HG03469 (cell line): ENCODE results near the gene CACNA2D3.

Source experiments
- ATAC-seq: cut with Tn5 transposase; IDR thresholded peaks from one replicate; pipeline ENCODE4 v1.9.1; 2021; ENCODE audit warnings: mild to moderate bottlenecking, moderate library complexity, moderate number of reproducible peaks; ENCODE audit not compliant: unreplicated experiment

Gene CACNA2D3

GRCh38 chr3:54556630-54557029 lies 434.3 kb downstream of the CACNA2D3 start:
- ATAC-seq: no peak

- ATAC-seq: no peak
Measured at GRCh38 chr3:54557538-54558428, 435.4 kb downstream of the CACNA2D3 start.

- ATAC-seq: no peak
Measured at GRCh38 chr3:54563501-54564200, 441.3 kb downstream of the CACNA2D3 start.

DNA sequence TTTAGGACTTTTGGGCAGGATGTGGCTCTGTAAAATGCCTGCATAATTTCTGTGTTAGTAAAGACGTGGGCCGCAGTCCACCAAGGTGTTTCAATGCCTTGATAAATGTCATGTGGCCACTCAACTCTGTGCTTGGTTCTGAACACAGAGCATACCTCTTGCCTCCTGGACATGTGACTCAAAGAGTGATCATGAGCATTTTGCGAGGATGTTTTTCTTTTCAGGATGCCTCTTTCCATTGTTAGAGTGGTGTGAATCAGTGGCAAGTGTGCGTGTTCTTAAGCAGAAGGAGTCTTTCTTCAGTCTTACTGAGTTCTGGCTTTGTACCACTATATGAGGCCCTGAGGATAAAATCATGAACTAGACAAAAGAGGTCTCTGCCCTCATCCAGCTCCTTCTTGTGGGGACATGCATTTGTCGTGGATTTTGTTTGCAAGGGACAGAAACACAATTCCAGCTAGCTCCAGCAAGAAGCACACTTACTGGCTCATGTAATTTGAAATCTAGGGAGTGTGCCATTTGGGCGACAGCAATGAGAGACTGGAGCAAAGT lies 442.1 kb downstream of the CACNA2D3 start:
- ATAC-seq: no peak

DNA sequence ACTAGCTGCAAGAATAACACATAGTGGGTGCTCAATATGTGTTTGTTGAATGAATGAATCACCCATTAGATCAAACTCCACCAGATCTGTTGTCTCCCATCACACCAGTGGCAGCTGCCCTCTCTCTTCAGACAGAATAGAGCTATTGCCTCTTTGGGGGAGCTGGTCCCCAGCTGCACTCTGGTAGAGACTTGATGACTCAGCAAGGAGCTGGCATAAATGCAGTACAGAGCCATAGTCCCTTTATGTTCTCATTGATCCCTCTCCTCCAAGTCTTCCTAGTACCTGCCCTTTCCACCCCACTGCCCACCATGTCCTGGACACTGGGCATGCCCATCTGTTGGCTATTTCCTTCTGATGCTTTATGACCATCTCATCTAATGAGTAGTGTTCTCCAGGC lies 443.6 kb downstream of the CACNA2D3 start:
- no peak for ATAC-seq

DNA sequence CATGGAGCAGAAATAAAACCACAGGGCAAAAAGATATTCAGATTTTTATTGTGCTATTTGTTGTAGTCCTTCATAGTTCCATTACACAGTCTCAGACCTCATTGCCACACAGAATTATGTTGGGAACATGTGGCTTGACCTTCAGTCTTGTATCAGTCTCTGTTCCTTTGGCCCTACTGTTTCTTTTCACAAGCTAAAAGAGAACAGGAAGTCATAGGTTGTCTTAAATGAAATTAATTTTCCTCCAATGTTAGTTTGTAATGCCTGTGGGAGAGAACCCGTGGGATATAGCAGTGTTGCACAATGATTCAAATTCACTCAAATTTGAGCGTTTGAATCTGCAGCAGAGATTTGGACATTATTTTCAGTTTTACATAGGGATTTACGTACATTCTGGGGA lies 445.6 kb downstream of the CACNA2D3 start:
- no peak for ATAC-seq

- ATAC-seq: no peak
Measured at GRCh38 chr3:54570008-54570407, 447.7 kb downstream of the CACNA2D3 start.

DNA sequence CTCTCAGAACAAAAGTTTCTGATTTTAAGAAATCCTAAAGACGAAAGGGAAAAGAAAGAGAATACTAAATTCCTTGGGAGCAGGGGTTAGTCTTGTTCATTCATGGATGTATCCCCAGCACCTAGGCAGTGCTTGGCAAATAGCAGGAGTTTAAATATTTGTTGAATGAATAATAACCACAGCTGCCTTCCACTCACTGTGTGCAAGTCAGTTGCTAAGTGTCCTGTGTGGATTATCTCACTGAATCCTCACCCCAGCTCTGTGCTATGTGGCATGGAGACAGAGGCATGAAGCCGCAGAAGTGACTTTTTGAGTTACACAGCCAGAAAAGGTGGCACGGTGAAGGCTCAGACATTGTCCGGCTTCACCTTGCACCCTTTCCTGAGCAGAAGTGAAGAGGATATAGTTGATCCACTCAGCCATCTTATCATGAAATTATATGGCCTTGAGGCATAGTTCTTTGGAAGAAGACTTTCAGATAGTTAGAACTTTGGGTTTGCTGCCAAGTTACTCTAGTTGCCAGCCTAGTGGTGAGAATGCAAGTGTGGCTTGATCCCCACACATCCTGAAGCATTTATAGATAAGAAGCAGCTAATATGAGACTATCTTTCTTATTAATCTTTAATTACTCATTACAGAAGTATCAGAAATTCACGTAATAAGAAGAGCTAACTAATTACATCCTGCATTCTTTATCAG lies 450.0 kb downstream of the CACNA2D3 start:
- ATAC-seq: no peak

DNA sequence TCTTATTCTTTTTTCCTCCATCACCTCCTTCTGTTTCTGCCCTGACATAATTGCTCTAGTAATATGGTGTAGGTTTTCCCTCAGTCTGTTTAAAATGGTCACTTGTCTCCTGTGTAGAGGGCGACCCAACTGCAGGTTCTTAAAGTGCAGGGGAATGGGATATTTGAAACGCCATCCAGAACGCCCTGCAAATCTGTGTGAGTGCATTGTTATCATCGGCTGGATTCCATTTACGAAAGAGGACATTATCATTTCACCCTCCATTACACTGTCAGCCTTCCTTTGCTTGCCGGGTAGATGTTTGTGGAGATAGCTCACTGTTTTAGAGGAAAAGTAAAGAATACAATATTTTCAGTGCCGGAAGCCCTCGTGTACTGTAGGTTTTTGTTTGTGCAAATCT lies 451.5 kb downstream of the CACNA2D3 start:
- no peak for ATAC-seq

GRCh38 chr3:54574906-54575617 lies 452.7 kb downstream of the CACNA2D3 start:
- no peak for ATAC-seq

- ATAC-seq: no peak
Measured at GRCh38 chr3:54575618-54575960, 453.2 kb downstream of the CACNA2D3 start.

DNA sequence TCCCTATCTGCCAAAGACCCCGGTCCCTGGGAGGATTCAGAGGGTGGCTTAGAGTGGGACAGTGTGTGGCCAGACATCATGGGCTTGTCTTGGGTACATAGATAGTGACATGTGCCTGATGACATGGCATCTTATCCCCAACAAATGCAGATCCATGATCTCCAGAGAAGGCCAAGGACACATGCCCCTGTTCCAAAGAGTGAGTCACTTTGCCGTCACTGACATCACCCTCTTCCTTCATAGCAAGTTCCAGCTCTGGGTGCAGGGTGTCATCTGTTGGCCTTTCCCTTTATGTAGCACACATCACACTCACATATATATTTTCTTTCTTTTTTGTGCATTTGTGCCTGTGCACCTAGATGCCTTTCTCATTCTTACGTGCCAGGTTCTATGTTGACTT lies 455.0 kb downstream of the CACNA2D3 start:
- no peak for ATAC-seq

DNA sequence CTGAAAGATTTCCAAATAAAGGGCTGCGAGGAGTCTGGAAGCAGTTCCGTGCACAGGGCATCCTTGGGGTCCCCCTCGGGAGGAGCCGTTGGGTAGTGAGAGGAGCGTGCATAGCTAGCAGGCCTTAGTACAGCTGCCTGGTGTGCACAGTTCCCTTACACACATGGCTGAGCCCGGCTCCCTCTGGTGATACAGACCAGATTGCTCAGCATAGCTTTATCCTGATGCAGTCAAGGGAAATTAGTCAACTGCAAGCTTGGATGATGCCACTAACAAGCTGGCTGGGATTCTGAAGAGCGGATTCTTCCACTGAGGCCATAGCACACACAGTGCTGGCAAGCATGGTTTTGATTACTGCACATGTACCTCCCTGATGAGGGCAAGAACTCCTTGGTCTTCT lies 456.1 kb downstream of the CACNA2D3 start:
- ATAC-seq: no peak

- ATAC-seq: no peak
Measured at GRCh38 chr3:54580453-54580852, 458.1 kb downstream of the CACNA2D3 start.

DNA sequence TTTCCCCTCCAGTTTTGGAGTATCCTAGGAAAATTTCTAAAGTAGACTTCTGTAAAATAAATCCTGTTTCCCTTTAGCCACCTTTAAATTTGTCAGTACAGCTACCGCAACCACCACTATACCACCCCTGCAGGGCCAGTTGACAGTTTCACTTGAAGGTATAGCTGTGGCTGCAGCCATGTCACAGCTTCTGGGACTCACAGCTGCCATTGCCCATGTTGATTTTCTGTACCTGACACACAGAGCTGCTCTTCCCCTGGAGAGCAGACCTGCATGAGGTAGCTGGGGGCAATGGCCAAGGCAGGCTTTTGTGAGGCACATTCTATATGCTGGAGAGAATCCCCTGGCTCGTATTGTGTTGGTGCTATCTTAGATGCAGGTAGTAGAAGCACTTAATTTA lies 460.1 kb downstream of the CACNA2D3 start:
- ATAC-seq: no peak

DNA sequence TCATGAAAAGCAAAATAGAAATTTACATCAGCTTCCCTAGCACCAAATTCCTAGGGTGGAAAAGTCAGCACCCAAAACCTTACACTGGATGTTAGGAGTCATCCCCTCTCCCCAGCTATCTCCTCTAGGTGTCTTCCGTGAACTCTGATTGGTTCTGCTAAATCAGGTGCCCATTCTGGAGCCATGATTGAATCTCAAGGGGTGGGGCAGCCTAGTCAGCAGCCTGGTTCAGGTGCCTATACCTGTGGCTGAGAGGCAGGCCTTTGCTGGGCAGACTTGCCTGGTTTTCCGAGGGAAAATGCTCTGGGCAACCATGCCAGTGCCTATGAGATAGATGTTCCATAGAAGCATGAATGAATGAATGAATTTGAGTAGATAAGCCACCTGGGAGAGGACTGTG lies 468.8 kb downstream of the CACNA2D3 start:
- ATAC-seq: no peak

- ATAC-seq: no peak
Measured at GRCh38 chr3:54593653-54594052, 471.3 kb downstream of the CACNA2D3 start.

DNA sequence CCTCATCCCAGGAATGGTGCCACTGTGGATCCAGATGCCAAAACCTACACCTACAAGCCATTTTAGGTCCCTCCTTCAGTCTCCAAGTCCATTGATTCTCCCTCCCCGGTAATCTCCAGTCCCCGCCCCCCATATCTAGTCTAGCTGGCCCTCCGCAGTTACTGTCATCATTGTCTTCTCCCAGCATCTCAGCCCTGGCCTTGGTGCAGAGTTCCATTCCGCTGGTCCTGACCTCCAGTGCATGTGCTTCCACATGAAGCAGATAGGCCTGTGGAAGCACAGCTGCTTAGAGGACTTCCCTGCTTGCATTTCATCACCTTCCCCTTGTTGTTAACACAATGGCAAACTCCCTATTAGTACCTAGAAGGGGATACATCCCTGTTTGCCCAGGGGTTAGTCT lies 473.7 kb downstream of the CACNA2D3 start:
- ATAC-seq: no peak

DNA sequence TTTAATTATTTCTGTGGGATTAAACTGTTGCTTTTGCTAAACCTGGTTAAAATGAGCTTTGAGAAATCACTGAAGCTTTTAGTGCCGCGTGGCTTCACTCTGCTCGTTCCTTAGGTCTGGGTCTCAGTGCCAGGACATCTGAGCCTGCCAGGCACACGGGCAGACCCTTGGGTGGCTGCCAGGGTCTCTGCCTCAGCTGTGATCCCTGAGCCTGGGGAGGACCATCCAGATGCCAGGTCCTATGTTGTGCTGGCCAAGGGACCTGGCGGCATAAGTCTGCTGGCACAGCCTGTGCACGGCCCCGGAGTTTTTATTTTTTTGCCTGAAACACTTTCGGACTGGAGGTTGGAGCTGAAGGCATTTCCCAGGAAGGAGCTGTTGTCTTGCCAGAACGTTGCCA lies 477.4 kb downstream of the CACNA2D3 start:
- ATAC-seq: no peak

GRCh38 chr3:54600441-54601204 lies 478.3 kb downstream of the CACNA2D3 start:
- no peak for ATAC-seq
